ENCODE measurements around the gene PSMC2.

DNA sequence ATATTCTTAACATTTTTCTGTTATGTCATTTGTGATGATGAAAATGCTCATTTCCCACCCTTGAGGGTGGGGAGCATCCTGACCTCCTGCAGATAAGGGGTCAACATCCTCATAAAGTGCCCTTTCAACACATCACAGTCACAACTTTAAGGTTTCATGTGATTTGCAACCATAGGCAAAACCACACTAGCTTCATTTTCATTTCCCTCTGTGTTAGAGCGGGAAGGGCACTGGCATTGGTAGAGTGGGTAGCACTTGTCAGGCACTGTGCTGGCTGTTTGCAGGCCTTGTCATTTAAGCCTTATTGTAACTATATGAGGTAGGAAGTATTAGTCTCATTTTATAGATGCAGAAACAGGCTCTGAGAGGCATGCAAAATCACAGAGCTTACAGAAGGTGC is 39.8 kb downstream of the PSMC2 start:
- no peak for TF ChIP-seq POLR2A (IDR thresholded peaks at IDR 0.05; ENCODE audit: low read length)
- TF ChIP-seq, protein P1, sequence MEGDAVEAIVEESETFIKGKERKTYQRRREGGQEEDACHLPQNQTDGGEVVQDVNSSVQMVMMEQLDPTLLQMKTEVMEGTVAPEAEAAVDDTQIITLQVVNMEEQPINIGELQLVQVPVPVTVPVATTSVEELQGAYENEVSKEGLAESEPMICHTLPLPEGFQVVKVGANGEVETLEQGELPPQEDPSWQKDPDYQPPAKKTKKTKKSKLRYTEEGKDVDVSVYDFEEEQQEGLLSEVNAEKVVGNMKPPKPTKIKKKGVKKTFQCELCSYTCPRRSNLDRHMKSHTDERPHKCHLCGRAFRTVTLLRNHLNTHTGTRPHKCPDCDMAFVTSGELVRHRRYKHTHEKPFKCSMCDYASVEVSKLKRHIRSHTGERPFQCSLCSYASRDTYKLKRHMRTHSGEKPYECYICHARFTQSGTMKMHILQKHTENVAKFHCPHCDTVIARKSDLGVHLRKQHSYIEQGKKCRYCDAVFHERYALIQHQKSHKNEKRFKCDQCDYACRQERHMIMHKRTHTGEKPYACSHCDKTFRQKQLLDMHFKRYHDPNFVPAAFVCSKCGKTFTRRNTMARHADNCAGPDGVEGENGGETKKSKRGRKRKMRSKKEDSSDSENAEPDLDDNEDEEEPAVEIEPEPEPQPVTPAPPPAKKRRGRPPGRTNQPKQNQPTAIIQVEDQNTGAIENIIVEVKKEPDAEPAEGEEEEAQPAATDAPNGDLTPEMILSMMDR (IDR thresholded peaks at IDR 0.05) = no peak
- TF ChIP-seq RFX5 (IDR thresholded peaks at IDR 0.05) = no peak
- TF ChIP-seq ESRRA (IDR thresholded peaks at IDR 0.05; ENCODE audit: borderline replicate concordance, low read length) = no peak
- no peak for TF ChIP-seq MAFK (IDR thresholded peaks at IDR 0.05; ENCODE audit: partially characterized antibody)
- TF ChIP-seq RCOR1 (IDR thresholded peaks at IDR 0.05; ENCODE audit: low read depth, low read length) = no peak
- TF ChIP-seq NR3C1 (IDR thresholded peaks at IDR 0.05) = no peak

Measured in A549 (cell line).